Measurements from ENCODE around the gene CRYBG3. TPM values are rescaled to one million over a fixed set of nuclear protein-coding genes. Genes with fewer than 3 reads are reported as not detected.
A peak's percentile ranks its signal among the peaks of the same experiment; 100 is the strongest.
"Not testable (repeated sequence)": the region's sequence is repeated elsewhere in the genome, so short reads cannot be mapped to it uniquely, and the experiment has no call there.

CRYBG3 gene
- total RNA-seq, 1 donor from 2014 or later = 6.0 TPM

- no peak for TF ChIP-seq CTCF (IDR thresholded peaks at IDR 0.05; ENCODE audit: unreplicated experiment)
- H3K27ac Mint-ChIP-seq = no peak overlapping the region
- H3K27me3 Mint-ChIP-seq = no peaks in the 10 kb centered on the region
- H3K4me3 Mint-ChIP-seq (ENCODE audit: low read depth) = no peak overlapping the region
- no peaks in the 10 kb centered on the region for H3K4me1 Mint-ChIP-seq (ENCODE audit: low read depth)
- no peak for DNase-seq (ENCODE audit: low spot score, unreplicated experiment)
- H3K9me3 Mint-ChIP-seq (ENCODE audit: low read depth) = no peaks in the 10 kb centered on the region
- peaks cover 4% of the 10 kb centered on the region for H3K36me3 Mint-ChIP-seq (ENCODE audit: insufficient read depth)
Observed at GRCh38 chr3:97895216-97895615, 73.4 kb downstream of the CRYBG3 start.

GRCh38 chr3:97896129-97896528 is 74.3 kb downstream of the CRYBG3 start:
- Mint-ChIP-seq H3K4me1 (ENCODE audit: low read depth) (no peaks in the 10 kb centered on the region), H3K27me3 (no peaks in the 10 kb centered on the region), H3K27ac (no peak overlapping the region), H3K9me3 (ENCODE audit: low read depth) (no peaks in the 10 kb centered on the region), H3K36me3 (ENCODE audit: insufficient read depth) (peaks cover 4% of the 10 kb centered on the region), H3K4me3 (ENCODE audit: low read depth) (no peak overlapping the region)
- no peak for DNase-seq (ENCODE audit: low spot score, unreplicated experiment)
- TF ChIP-seq CTCF (IDR thresholded peaks at IDR 0.05; ENCODE audit: unreplicated experiment) = no peak

GRCh38 chr3:97896547-97896946 is 74.7 kb downstream of the CRYBG3 start:
- Mint-ChIP-seq H3K27ac (no peak overlapping the region), H3K4me3 (ENCODE audit: low read depth) (no peak overlapping the region), H3K4me1 (ENCODE audit: low read depth) (no peaks in the 10 kb centered on the region), H3K27me3 (no peaks in the 10 kb centered on the region), H3K9me3 (ENCODE audit: low read depth) (no peaks in the 10 kb centered on the region), H3K36me3 (ENCODE audit: insufficient read depth) (peaks cover 4% of the 10 kb centered on the region)
- TF ChIP-seq CTCF (IDR thresholded peaks at IDR 0.05; ENCODE audit: unreplicated experiment) = no peak
- no peak for DNase-seq (ENCODE audit: low spot score, unreplicated experiment)

GRCh38 chr3:97899331-97899730 is 77.5 kb downstream of the CRYBG3 start:
- H3K27ac Mint-ChIP-seq = no peak overlapping the region
- TF ChIP-seq CTCF (IDR thresholded peaks at IDR 0.05; ENCODE audit: unreplicated experiment) = no peak
- no peaks in the 10 kb centered on the region for H3K4me1 Mint-ChIP-seq (ENCODE audit: low read depth)
- H3K9me3 Mint-ChIP-seq (ENCODE audit: low read depth) = no peaks in the 10 kb centered on the region
- DNase-seq (ENCODE audit: low spot score, unreplicated experiment) = no peak
- H3K27me3 Mint-ChIP-seq = no peaks in the 10 kb centered on the region
- H3K36me3 Mint-ChIP-seq (ENCODE audit: insufficient read depth) = peaks cover 4% of the 10 kb centered on the region
- no peak overlapping the region for H3K4me3 Mint-ChIP-seq (ENCODE audit: low read depth)

GRCh38 chr3:97901313-97902248 is 79.8 kb downstream of the CRYBG3 start:
- Mint-ChIP-seq H3K27me3 (no peaks in the 10 kb centered on the region), H3K4me1 (ENCODE audit: low read depth) (no peaks in the 10 kb centered on the region), H3K36me3 (ENCODE audit: insufficient read depth) (peaks cover 4% of the 10 kb centered on the region), H3K27ac (no peak overlapping the region), H3K4me3 (ENCODE audit: low read depth) (no peak overlapping the region), H3K9me3 (ENCODE audit: low read depth) (no peaks in the 10 kb centered on the region)
- TF ChIP-seq CTCF (IDR thresholded peaks at IDR 0.05; ENCODE audit: unreplicated experiment) = no peak
- no peak for DNase-seq (ENCODE audit: low spot score, unreplicated experiment)

GRCh38 chr3:97909830-97910229 is 88.0 kb downstream of the CRYBG3 start:
- not testable (repeated sequence) for H3K27me3 Mint-ChIP-seq; H3K27ac Mint-ChIP-seq; H3K9me3 Mint-ChIP-seq (ENCODE audit: low read depth); H3K4me3 Mint-ChIP-seq (ENCODE audit: low read depth); H3K36me3 Mint-ChIP-seq (ENCODE audit: insufficient read depth); DNase-seq (ENCODE audit: low spot score, unreplicated experiment); H3K4me1 Mint-ChIP-seq (ENCODE audit: low read depth)

GRCh38 chr3:97910236-97910831 is 88.5 kb downstream of the CRYBG3 start:
- H3K9me3 Mint-ChIP-seq (ENCODE audit: low read depth); DNase-seq (ENCODE audit: low spot score, unreplicated experiment); H3K4me1 Mint-ChIP-seq (ENCODE audit: low read depth); H3K27me3 Mint-ChIP-seq; H3K27ac Mint-ChIP-seq; H3K36me3 Mint-ChIP-seq (ENCODE audit: insufficient read depth): not testable (repeated sequence)
- peak overlapping the region; percentile 55 for H3K4me3 Mint-ChIP-seq (ENCODE audit: low read depth)
